Spleen (tissue), 11 donors: ENCODE measurements around the gene DESI1. TPM values are rescaled to one million over a fixed set of nuclear protein-coding genes. Genes with fewer than 3 reads are reported as not detected.
A peak's percentile ranks its signal among the peaks of the same experiment; 100 is the strongest.
"Not testable (repeated sequence)": the region's sequence is repeated elsewhere in the genome, so short reads cannot be mapped to it uniquely, and the experiment has no call there.

Experiments used
- DNase-seq: peaks from one replicate; pipeline ENCODE4 v3.0.0-alpha.2; 2020
- H3K27ac ChIP-seq, 8 donors: fragments of 200-600 bp; sonication (generic) in 7 of 8; 1 replicate in 4 of 8; 2 replicates in 4 of 8; pipeline versions ENCODE4 v1.5.0 to v1.8.0; 2016 to 2021; ENCODE audit warnings: inconsistent platforms in 4 of 8, mild to moderate bottlenecking in 4 of 8, moderate library complexity in 1 of 8
- H3K27me3 ChIP-seq, 7 donors: fragments of 200-600 bp; sonication (generic) in 6 of 7; replicated peaks in 1 of 7; 1 replicate in 4 of 7; 2 replicates in 3 of 7; pipeline versions ENCODE4 v1.5.0 to v1.8.0; 2016 to 2021; ENCODE audit warnings: inconsistent platforms in 3 of 7, mild to moderate bottlenecking in 1 of 7
- H3K36me3 ChIP-seq, 6 donors: fragments of 200-600 bp; sonication (generic) in 5 of 6; 1 replicate in 4 of 6; 2 replicates in 2 of 6; pipeline versions ENCODE4 v1.5.0 to v1.8.0; 2016 to 2021; ENCODE audit warnings: inconsistent platforms in 2 of 6
- H3K4me1 ChIP-seq, 6 donors: fragments of 200-600 bp; sonication (generic) in 5 of 6; 1 replicate in 3 of 6; 2 replicates in 3 of 6; pipeline versions ENCODE4 v1.5.0 to v1.8.0; 2016 to 2021; ENCODE audit warnings: inconsistent platforms in 3 of 6
- H3K4me3 ChIP-seq, 8 donors: fragments of 200-600 bp; sonication (generic) in 7 of 8; 1 replicate in 4 of 8; 2 replicates in 4 of 8; pipeline versions ENCODE4 v1.5.0 to v1.8.0; 2016 to 2021; ENCODE audit warnings: inconsistent platforms in 4 of 8, mild to moderate bottlenecking in 4 of 8, moderate library complexity in 2 of 8
- H3K9me3 ChIP-seq, 8 donors: fragments of 200-600 bp; sonication (generic) in 7 of 8; 1 replicate in 4 of 8; 2 replicates in 4 of 8; pipeline versions ENCODE4 v1.5.0 to v1.8.0; 2016 to 2021; ENCODE audit warnings: inconsistent platforms in 4 of 8
- POLR2A ChIP-seq, 3 donors: fragments of 450-650 bp; IDR thresholded peaks; one replicate each; pipeline ENCODE4 v1.5.1; 2017; ENCODE audit warnings: antibody characterized with exemption in 3 of 3, mild to moderate bottlenecking in 1 of 3
- POLR2AphosphoS5 ChIP-seq, 3 donors: sonication (generic); formaldehyde crosslinking; IDR thresholded peaks; one replicate each; pipeline ENCODE4 v1.5.1; 2017; ENCODE audit warnings: antibody characterized with exemption in 3 of 3
- WGBS, 5 donors: extraction: QIAGEN DNeasy Blood & Tissue Kit in 3 of 5; methylation state at CpG; one replicate each; pipeline versions ENCODE4 v1.1.5 to v1.1.7; 2013 to 2018; 5-methylcytosine and 5-hydroxymethylcytosine counted together
- intact Hi-C: fragments of 100-400 bp; cut with DNase I; formaldehyde crosslinking; loops from one replicate; pipeline ENCODE4 v1.15.0; 2023; ENCODE audit warnings: low total_unique reads
- polyA plus RNA-seq, 3 donors: library from polyadenylated mRNA; stranded (reverse); fragments of 200-250 nt; gene quantifications; one replicate each; pipeline ENCODE4 v1.2.1, GENCODE V29; 2013
- total RNA-seq, 7 donors: library from RNA; depleted of rRNA in 3 of 7; stranded (reverse); fragments of >200 nt in 3 of 7; fragmentation: NEBNext Ultra II Directional in 4 of 7; extraction: Animal tissue kit (Norgen Biotek cat#: 25700) in 4 of 7; gene quantifications; one replicate each; pipeline versions ENCODE4 v1.1.0 to v1.2.1, GENCODE V29; 2016 to 2021
- TF ChIP-seq, protein P1 (sequence below), 11 experiments: fragments of 200-600 bp in 7 of 11; fragments of 450-650 bp in 4 of 11; sonication (generic) in 4 of 11; IDR thresholded peaks in 8 of 11; conservative IDR thresholded peaks in 3 of 11; 1 replicate in 7 of 11; 2 replicates in 4 of 11; pipeline versions ENCODE4 v1.4.0 to v1.8.0; 2016 to 2021; ENCODE audit warnings: antibody characterized with exemption in 11 of 11, inconsistent platforms in 4 of 11, mild to moderate bottlenecking in 1 of 11
- donor health status: healthy with polysubstance abuse.
- donor health status: DM: no; HTN: no; CAD: no; lungs with moderate emphysema.
- donor health status: DM: no; HTN: no; CAD: no.
- donor health status: Bipolar disorder and iron deficiency.
- donor health status: healthy.
- donor health status: DM: no; HTN: no; CAD: no.
- donor health status: DM: yes; HTN: yes; CAD: no.

DESI1 gene
- total and polyA plus RNA-seq, 10 donors: 8.1 to 29.8 (median 20.3) TPM

- 54 to 71% (median 62%) methylated on average over 7 to 13 of the region's 13 CpGs for WGBS, 5 donors
- Histone ChIP-seq H3K27me3 (no peaks in the 10 kb centered on the region), H3K4me1 (peaks cover 0 to 5% (median 0%) of the 10 kb centered on the region in 6 donors), H3K4me3 (no peak overlapping the region), H3K9me3 (no peaks in the 10 kb centered on the region), H3K27ac (no peak overlapping the region), H3K36me3 (peaks cover 0 to 39% (median 18%) of the 10 kb centered on the region in 6 donors)
- TF ChIP-seq POLR2AphosphoS5 (IDR thresholded peaks at IDR 0.05): peak in 2 of 3 donors; percentile 58 to 70
- TF ChIP-seq, protein P1, sequence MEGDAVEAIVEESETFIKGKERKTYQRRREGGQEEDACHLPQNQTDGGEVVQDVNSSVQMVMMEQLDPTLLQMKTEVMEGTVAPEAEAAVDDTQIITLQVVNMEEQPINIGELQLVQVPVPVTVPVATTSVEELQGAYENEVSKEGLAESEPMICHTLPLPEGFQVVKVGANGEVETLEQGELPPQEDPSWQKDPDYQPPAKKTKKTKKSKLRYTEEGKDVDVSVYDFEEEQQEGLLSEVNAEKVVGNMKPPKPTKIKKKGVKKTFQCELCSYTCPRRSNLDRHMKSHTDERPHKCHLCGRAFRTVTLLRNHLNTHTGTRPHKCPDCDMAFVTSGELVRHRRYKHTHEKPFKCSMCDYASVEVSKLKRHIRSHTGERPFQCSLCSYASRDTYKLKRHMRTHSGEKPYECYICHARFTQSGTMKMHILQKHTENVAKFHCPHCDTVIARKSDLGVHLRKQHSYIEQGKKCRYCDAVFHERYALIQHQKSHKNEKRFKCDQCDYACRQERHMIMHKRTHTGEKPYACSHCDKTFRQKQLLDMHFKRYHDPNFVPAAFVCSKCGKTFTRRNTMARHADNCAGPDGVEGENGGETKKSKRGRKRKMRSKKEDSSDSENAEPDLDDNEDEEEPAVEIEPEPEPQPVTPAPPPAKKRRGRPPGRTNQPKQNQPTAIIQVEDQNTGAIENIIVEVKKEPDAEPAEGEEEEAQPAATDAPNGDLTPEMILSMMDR (IDR thresholded peaks at IDR 0.05 in 8 of 11, conservative IDR thresholded peaks at IDR 0.05 in 3 of 11): peak; percentile 21 to 78 (median 63)
- TF ChIP-seq POLR2A (IDR thresholded peaks at IDR 0.05): no peak
- peak; percentile 79 for DNase-seq
- intact Hi-C loops: no loop called here
Observed at GRCh38 chr22:41596776-41597634, 23.8 kb downstream of the DESI1 start.

- no peaks in the 10 kb centered on the region for H3K9me3 ChIP-seq
- H3K27me3 ChIP-seq: no peaks in the 10 kb centered on the region
- intact Hi-C loops: no loop called here
- TF ChIP-seq POLR2A (IDR thresholded peaks at IDR 0.05) (no peak), POLR2AphosphoS5 (IDR thresholded peaks at IDR 0.05) (no peak)
- TF ChIP-seq, protein P1 (IDR thresholded peaks at IDR 0.05 in 8 of 11, conservative IDR thresholded peaks at IDR 0.05 in 3 of 11): no peak
- H3K27ac ChIP-seq: no peak overlapping the region
- DNase-seq: peak; percentile 25
- WGBS, 5 donors: 85 to 95% (median 91%) methylated on average over 5 of the region's 5 CpGs
- H3K4me3 ChIP-seq: no peak overlapping the region
- peaks cover 0 to 26% (median 10%) of the 10 kb centered on the region in 6 donors for H3K36me3 ChIP-seq
- peaks cover 0 to 9% (median under 1%) of the 10 kb centered on the region in 6 donors for H3K4me1 ChIP-seq
Observed at GRCh38 chr22:41595703-41596102, 25.1 kb downstream of the DESI1 start.

DNA sequence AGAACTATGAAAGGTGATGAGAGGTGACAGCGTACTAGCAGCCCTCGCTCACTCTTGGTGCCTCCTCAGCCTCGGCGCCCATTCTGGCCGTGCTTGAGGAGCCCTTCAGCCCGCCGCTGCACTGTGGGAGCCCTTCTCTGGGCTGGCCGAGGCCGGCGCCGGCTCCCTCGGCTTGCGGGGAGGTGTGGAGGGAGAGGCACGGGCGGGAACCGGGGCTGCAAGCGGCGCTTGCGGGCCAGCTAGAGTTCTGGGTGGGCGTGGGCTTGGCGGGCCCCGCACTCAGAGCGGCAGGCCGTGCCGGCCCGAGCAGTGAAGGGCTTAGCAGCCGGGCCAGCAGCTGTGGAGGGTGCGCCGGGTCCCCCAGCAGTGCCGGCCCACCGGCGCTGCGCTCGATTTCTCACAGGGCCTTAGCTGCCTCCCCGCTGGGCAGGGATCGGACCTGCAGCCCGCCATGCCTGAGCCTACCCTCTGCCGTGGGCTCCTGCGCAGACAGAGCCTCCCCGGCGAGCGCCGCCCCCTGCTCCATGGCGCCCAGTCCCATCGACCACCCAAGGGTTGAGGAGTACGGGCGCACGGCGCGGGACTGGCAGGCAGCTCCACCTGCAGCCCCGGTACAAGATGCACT is 27.4 kb downstream of the DESI1 start:
- DNase-seq: peak; percentile 77
- H3K4me3 ChIP-seq, H3K36me3 ChIP-seq, H3K27ac ChIP-seq, intact Hi-C loops, H3K9me3 ChIP-seq, H3K27me3 ChIP-seq: not testable (repeated sequence)
- peak in 1 of 3 donors; percentile 14 for TF ChIP-seq POLR2AphosphoS5 (IDR thresholded peaks at IDR 0.05)
- WGBS, 5 donors: 94 to 98% (median 97%) methylated on average over 27 to 51 of the region's 51 CpGs
- H3K4me1 ChIP-seq: peaks cover 9 to 27% (median 16%) of the 10 kb centered on the region in 6 donors

DNA sequence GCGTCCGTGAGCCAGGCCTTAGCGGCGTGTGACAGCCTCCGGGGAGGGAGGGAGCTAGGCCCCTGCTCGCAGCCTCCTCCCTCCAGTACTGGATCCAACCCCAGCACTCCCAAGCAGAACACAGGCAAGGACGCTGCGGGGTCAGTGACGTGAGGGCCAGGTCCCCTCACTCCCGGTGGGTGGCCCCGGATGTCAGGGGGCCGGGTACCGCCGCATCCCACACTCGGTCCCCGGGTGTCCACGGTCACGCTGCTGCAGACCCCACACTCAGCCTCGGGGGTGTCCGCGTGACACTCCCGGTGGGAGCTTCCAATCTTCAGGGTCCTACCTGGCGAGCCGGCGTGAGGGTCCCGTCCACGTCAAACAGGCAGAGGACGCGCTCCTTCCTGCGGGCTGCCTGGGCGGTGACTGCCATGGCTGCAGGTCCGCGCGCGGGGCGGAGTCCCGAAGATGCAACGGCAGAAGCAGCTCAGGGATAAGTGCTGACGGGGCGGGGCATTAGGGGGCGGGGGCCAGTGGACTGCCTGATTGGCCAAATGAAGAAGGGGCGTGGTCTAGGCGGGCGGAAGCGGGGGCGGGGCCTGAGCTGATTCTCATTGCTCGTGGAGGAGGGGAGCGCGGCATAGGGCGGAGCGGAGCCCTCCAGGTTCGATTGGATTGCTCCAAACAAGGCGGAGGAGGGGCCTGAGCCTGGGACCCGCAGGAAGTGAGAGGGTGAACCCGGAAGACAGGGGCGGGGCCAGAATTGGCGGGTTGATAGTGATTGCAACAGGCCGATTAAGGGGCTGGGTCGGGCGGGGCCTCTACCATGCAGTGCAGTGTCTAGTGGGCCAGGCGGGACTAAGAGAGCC is 31.2 kb downstream of the DESI1 start, which contains the start of gene PMM1:
TSS of gene PMM1 (minus strand) at position 450 of the 851 bp plus-strand sequence. CDS start at position 415, 35 bp downstream.
- peak; percentile 100 for DNase-seq
- no peaks in the 10 kb centered on the region for H3K27me3 ChIP-seq
- TF ChIP-seq POLR2AphosphoS5 (IDR thresholded peaks at IDR 0.05): peak; percentile 96 to 97 (median 97)
- TF ChIP-seq, protein P1 (IDR thresholded peaks at IDR 0.05 in 8 of 11, conservative IDR thresholded peaks at IDR 0.05 in 3 of 11): no peak
- TF ChIP-seq POLR2A (IDR thresholded peaks at IDR 0.05): peak; percentile 7 to 84 (median 68)
- peaks cover 0 to 12% (median 4%) of the 10 kb centered on the region in 6 donors for H3K36me3 ChIP-seq
- intact Hi-C loops: no loop called here
- peaks cover 10 to 32% (median 20%) of the 10 kb centered on the region in 6 donors for H3K4me1 ChIP-seq
- 0 to 2% (median 1%) methylated on average over 33 to 61 of the region's 61 CpGs for WGBS, 5 donors
- H3K9me3 ChIP-seq: no peaks in the 10 kb centered on the region
- peak within 1 kb of the TSS; percentile 51 to 86 (median 78) for H3K27ac ChIP-seq
- peak within 1 kb of the TSS; percentile 53 to 96 (median 78) for H3K4me3 ChIP-seq
